ENCODE measurements around the gene AUTS2. TPM values are rescaled to one million over a fixed set of nuclear protein-coding genes. Genes with fewer than 3 reads are reported as not detected.

The AUTS2 gene
- total and polyA plus RNA-seq, 2 experiments from 2014 or later: 32.0 to 91.0 TPM

- TF ChIP-seq ZNF114 (CRISPR knock-in tag; IDR thresholded peaks at IDR 0.05) (no peak), CREB1 (CRISPR knock-in tag; IDR thresholded peaks at IDR 0.05; ENCODE audit: low read depth) (no peak), STAT1 (IDR thresholded peaks at IDR 0.05; ENCODE audit: unreplicated experiment) (no peak), CTCF (conservative IDR thresholded peaks at IDR 0.05; ENCODE audit: low read depth in 2 of 2) (no peak), JUNB (IDR thresholded peaks at IDR 0.05; ENCODE audit: unreplicated experiment) (no peak)
- no peaks in the 10 kb centered on the region for H3K27me3 ChIP-seq (ENCODE audit: insufficient read depth)
- H3K36me3 Mint-ChIP-seq (ENCODE audit: low read depth): no peaks in the 10 kb centered on the region
- DNase-seq (ENCODE audit: low spot score) (no peak), ATAC-seq (no peak)
- H3K4me2 ChIP-seq: no peak overlapping the region
- H4K20me1 ChIP-seq (replicated peaks; ENCODE audit: insufficient read depth): no peaks in the 10 kb centered on the region
- H2AFZ ChIP-seq: no peak overlapping the region
- no peak overlapping the region for H3K27ac ChIP-seq (ENCODE audit: low read depth)
- H3K4me1 ChIP-seq (ENCODE audit: insufficient read depth): peaks cover 17% of the 10 kb centered on the region
- no peaks in the 10 kb centered on the region for H3F3A ChIP-seq (replicated peaks; ENCODE audit: low read depth)
- no peaks in the 10 kb centered on the region for H3K9me3 Mint-ChIP-seq
- H3K36me3 ChIP-seq (ENCODE audit: insufficient read depth): no peaks in the 10 kb centered on the region
- H3K79me2 ChIP-seq (replicated peaks; ENCODE audit: insufficient read depth): no peaks in the 10 kb centered on the region
- no peak overlapping the region for H3K4me3 Mint-ChIP-seq
- H3K4me1 Mint-ChIP-seq: peaks cover 14% of the 10 kb centered on the region
- H3K27ac Mint-ChIP-seq: no peak overlapping the region
- H3K27me3 Mint-ChIP-seq (ENCODE audit: insufficient read depth, low read depth, poor library complexity): no peaks in the 10 kb centered on the region
- no peak overlapping the region for H3K4me3 ChIP-seq
- no peaks in the 10 kb centered on the region for H3K9me2 ChIP-seq (ENCODE audit: insufficient read depth)
These were observed 363.2 kb downstream of the AUTS2 start for GRCh38 chr7:69961436-69961835.

- no peaks in the 10 kb centered on the region for H3F3A ChIP-seq (replicated peaks; ENCODE audit: low read depth)
- no peaks in the 10 kb centered on the region for H3K9me2 ChIP-seq (ENCODE audit: insufficient read depth)
- no peaks in the 10 kb centered on the region for H3K36me3 ChIP-seq (ENCODE audit: insufficient read depth)
- no peak overlapping the region; the same call in 1 of the 2 replicates for H3K4me3 ChIP-seq
- H3K79me2 ChIP-seq (replicated peaks; ENCODE audit: insufficient read depth): no peaks in the 10 kb centered on the region
- peak overlapping the region; percentile 15; the same call in 1 of the 3 replicates for H3K4me3 Mint-ChIP-seq
- TF ChIP-seq ETS1 (IDR thresholded peaks at IDR 0.05) (no peak), NANOG (IDR thresholded peaks at IDR 0.05; ENCODE audit: borderline replicate concordance) (no peak)
- peak overlapping the region; percentile 52 for H3K4me2 ChIP-seq
- H3K27me3 Mint-ChIP-seq (ENCODE audit: insufficient read depth, low read depth, poor library complexity): peaks cover 2% of the 10 kb centered on the region
- H3K4me1 Mint-ChIP-seq: peaks cover 21% of the 10 kb centered on the region
- H4K20me1 ChIP-seq (replicated peaks; ENCODE audit: insufficient read depth): no peaks in the 10 kb centered on the region
- no peak overlapping the region for H3K27ac ChIP-seq (ENCODE audit: low read depth)
- no peak overlapping the region for H2AFZ ChIP-seq
- no peaks in the 10 kb centered on the region for H3K36me3 Mint-ChIP-seq (ENCODE audit: low read depth)
- H3K9me3 Mint-ChIP-seq: no peaks in the 10 kb centered on the region
- DNase-seq (ENCODE audit: low spot score): peak; percentile 27
- no peak for ATAC-seq
- H3K27ac Mint-ChIP-seq: no peak overlapping the region
- peaks cover 26% of the 10 kb centered on the region for H3K4me1 ChIP-seq (ENCODE audit: insufficient read depth)
- no peaks in the 10 kb centered on the region for H3K27me3 ChIP-seq (ENCODE audit: insufficient read depth)
These were observed 364.2 kb downstream of the AUTS2 start for GRCh38 chr7:69962186-69963065.

Measured in GM23338 (cell line).